ENCODE results near the gene OTC. TPM values are rescaled to one million over a fixed set of nuclear protein-coding genes. Genes with fewer than 3 reads are reported as not detected.

Gene OTC
- total RNA-seq, 1 experiment from 2014 or later, result not detected

DNA sequence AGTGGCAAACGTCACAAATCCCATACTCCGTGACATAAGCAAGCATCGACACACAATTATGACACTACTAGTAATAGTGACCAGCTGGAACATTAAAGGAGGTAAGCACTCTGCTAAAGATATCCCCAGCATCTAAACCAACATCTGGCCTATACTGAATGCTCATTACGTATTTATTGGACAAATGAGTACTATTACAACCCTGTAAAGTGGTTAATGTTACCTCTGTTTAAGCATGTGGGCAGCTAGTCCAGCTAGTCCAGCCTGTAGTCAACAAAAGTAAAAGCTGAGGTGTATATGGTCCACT lies 24.7 kb upstream of the OTC start:
- Histone ChIP-seq H4K5ac (ENCODE audit: insufficient read length, low read depth, low read length) (no peak overlapping the region), H3K9ac (ENCODE audit: extremely low read depth, insufficient read length, low read length) (no peak overlapping the region), H3K23ac (ENCODE audit: insufficient read length, low read depth, low read length) (no peak overlapping the region), H3K79me2 (ENCODE audit: insufficient read depth, low read length) (no peaks in the 10 kb centered on the region), H4K8ac (replicated peaks; ENCODE audit: insufficient read length, low read depth, low read length) (no peak overlapping the region), H2BK5ac (ENCODE audit: insufficient read length, low read length) (no peak overlapping the region), H3K14ac (ENCODE audit: insufficient read depth, low read length) (no peak overlapping the region), H3K4ac (ENCODE audit: low read depth, low read length) (no peak overlapping the region), H3K56ac (ENCODE audit: insufficient read length, low read depth, low read length) (no peak overlapping the region), H4K20me1 (ENCODE audit: control insufficient read depth, insufficient read depth, insufficient read length) (no peaks in the 10 kb centered on the region), H3K4me1 (ENCODE audit: insufficient read depth, low read length) (no peaks in the 10 kb centered on the region), H3K27me3 (ENCODE audit: insufficient read depth, low read length) (no peaks in the 10 kb centered on the region), H2BK20ac (ENCODE audit: low read depth, low read length, poor library complexity, severe bottlenecking) (no peak overlapping the region), H4K91ac (ENCODE audit: insufficient read length, low read depth, low read length) (no peak overlapping the region), H3K23me2 (ENCODE audit: insufficient read length, low read depth, low read length, poor library complexity, severe bottlenecking) (no peaks in the 10 kb centered on the region), H2BK12ac (ENCODE audit: insufficient read length, low read depth, low read length) (no peak overlapping the region), H2BK15ac (ENCODE audit: low read depth, low read length) (no peak overlapping the region), H2AK5ac (ENCODE audit: insufficient read length, low read length) (no peak overlapping the region), H3K27ac (ENCODE audit: insufficient read length, low read depth, low read length) (no peak overlapping the region), H3K79me1 (ENCODE audit: insufficient read depth, low read depth, low read length, poor library complexity, severe bottlenecking) (no peaks in the 10 kb centered on the region), H3T11ph (ENCODE audit: low read length) (no peak overlapping the region), H3K4me2 (ENCODE audit: insufficient read depth, insufficient read length, low read length) (peak overlapping the region; percentile 36), H3K18ac (ENCODE audit: insufficient read length, low read depth, low read length) (no peak overlapping the region), H2BK120ac (ENCODE audit: low read depth, low read length, poor library complexity, severe bottlenecking) (no peak overlapping the region), H2AFZ (ENCODE audit: low read length) (no peak overlapping the region), H3K9me3 (ENCODE audit: control insufficient read depth, low read depth, low read length) (no peaks in the 10 kb centered on the region)
- Mint-ChIP-seq H3K36me3 (ENCODE audit: insufficient read depth in 1 of 3, low read depth in 3 of 3) (no peaks in the 10 kb centered on the region; a peak in 2 of 7 replicates), H3K4me3 (peak overlapping the region; percentile 84 to 91; a peak in 4 of 5 replicates), H3K27ac (no peak overlapping the region; a peak in 1 of 7 replicates), H3K9me3 (peaks cover 50 to 52% of the 10 kb centered on the region in 2 experiments), H3K27me3 (ENCODE audit: low read depth) (no peaks in the 10 kb centered on the region), H3K4me1 (peaks cover 3 to 8% of the 10 kb centered on the region in 2 experiments; a peak in 2 of 4 replicates)
- no CpG with 5 or more reads among the region's 4 CpGs for WGBS (ENCODE audit: extremely low coverage, insufficient read length, low lambda C conversion rate)
- TF ChIP-seq, protein P1, sequence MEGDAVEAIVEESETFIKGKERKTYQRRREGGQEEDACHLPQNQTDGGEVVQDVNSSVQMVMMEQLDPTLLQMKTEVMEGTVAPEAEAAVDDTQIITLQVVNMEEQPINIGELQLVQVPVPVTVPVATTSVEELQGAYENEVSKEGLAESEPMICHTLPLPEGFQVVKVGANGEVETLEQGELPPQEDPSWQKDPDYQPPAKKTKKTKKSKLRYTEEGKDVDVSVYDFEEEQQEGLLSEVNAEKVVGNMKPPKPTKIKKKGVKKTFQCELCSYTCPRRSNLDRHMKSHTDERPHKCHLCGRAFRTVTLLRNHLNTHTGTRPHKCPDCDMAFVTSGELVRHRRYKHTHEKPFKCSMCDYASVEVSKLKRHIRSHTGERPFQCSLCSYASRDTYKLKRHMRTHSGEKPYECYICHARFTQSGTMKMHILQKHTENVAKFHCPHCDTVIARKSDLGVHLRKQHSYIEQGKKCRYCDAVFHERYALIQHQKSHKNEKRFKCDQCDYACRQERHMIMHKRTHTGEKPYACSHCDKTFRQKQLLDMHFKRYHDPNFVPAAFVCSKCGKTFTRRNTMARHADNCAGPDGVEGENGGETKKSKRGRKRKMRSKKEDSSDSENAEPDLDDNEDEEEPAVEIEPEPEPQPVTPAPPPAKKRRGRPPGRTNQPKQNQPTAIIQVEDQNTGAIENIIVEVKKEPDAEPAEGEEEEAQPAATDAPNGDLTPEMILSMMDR (conservative IDR thresholded peaks at IDR 0.05), result no peak
- DNase-seq, result no peak
